HepG2 (cell line): Measurements from ENCODE around the gene LCTL. TPM values are rescaled to one million over a fixed set of nuclear protein-coding genes. Genes with fewer than 3 reads are reported as not detected.

Source experiments
- ATAC-seq: fragments of 200-7000 bp; cut with Tn5 transposase; 3 replicates; pipeline ENCODE4 v1.9.1; 2020; ENCODE audit warnings: mild to moderate bottlenecking, moderate library complexity
- BruUV-seq: library from RNA; stranded (reverse); fragments of 400-500 nt; replicated peaks from 2 replicates; lab custom pipeline; 2021; lab: Mats Ljungman, UMichigan
- CTCF ChIA-PET: fragments of 300-600 bp; formaldehyde crosslinking; extraction: SDS; loops from one replicate; lab custom pipeline; 2021; ENCODE audit warnings: low total read pairs, inconsistent platforms, low intra/inter-chr PET ratio; lab: Yijun Ruan, JAX
- POLR2A ChIA-PET: fragments of 350-600 bp; sonication (Branson Sonifier 250); formaldehyde crosslinking; loops from one replicate; lab custom pipeline; 2020; ENCODE audit warnings: antibody characterized with exemption, inconsistent platforms; lab: Yijun Ruan, JAX
- DNase-seq: peaks from one replicate; pipeline ENCODE4 v3.0.0-alpha.2; 2015; ENCODE audit warnings: low spot score
- FAIRE-seq: peaks from 3 replicates; lab custom pipeline; 2011; peaks lifted over from hg19 to GRCh38; lab: Jason Lieb, UNC
- H2AFZ ChIP-seq: one replicate; pipeline ENCODE4 v1.6.1; 2011; ENCODE audit warnings: low read length, inconsistent platforms
- H3K27ac ChIP-seq: fragments of 300-600 bp; 3 replicates; pipeline ENCODE4 v1.8.0; 2011; ENCODE audit warnings: mixed run types, mild to moderate bottlenecking, mixed read lengths, low read length, inconsistent platforms; ENCODE audit not compliant: insufficient read depth; ENCODE audit errors: extremely low read length
- H3K27me3 ChIP-seq, 2 experiments: fragments of 200-600 bp in 1 of 2; 2 replicates in 1 of 2; 3 replicates in 1 of 2; pipeline versions ENCODE4 v1.6.0 to v1.8.0; 2011; ENCODE audit warnings: low read length in 2 of 2, mild to moderate bottlenecking in 2 of 2, moderate library complexity in 2 of 2, inconsistent platforms in 1 of 2; ENCODE audit not compliant: insufficient read depth in 2 of 2, control insufficient read depth in 1 of 2
- H3K36me3 ChIP-seq, 2 experiments: fragments of 200-600 bp in 1 of 2; replicated peaks in 1 of 2; 2 replicates in 1 of 2; 3 replicates in 1 of 2; pipeline versions ENCODE4 v1.5.1 to v1.8.0; 2011; ENCODE audit warnings: low read length in 2 of 2, inconsistent platforms in 1 of 2; ENCODE audit not compliant: insufficient read depth in 2 of 2, control insufficient read depth in 1 of 2
- H3K4me1 ChIP-seq: 2 replicates; pipeline ENCODE4 v1.5.1; 2012; ENCODE audit warnings: low read length, inconsistent platforms; ENCODE audit not compliant: insufficient read depth
- H3K4me2 ChIP-seq: 2 replicates; pipeline ENCODE4 v1.6.0; 2011; ENCODE audit warnings: low read depth, low read length, inconsistent platforms
- H3K4me3 ChIP-seq, 3 experiments: fragments of 200-600 bp in 1 of 3; sonication (generic), shearing (Covaris generic) in 1 of 3; replicated peaks in 1 of 3; 2 replicates each; pipeline ENCODE4 v1.5.1; 2011 to 2016; ENCODE audit warnings: low read length in 3 of 3, inconsistent platforms in 2 of 3, low read depth in 2 of 3, mild to moderate bottlenecking in 2 of 3, control low read depth in 1 of 3, mixed read lengths in 1 of 3; ENCODE audit not compliant: insufficient read depth in 1 of 3
- H3K79me2 ChIP-seq: one replicate; pipeline ENCODE4 v1.6.1; 2011; ENCODE audit warnings: low read length, inconsistent platforms; ENCODE audit not compliant: insufficient read depth
- H3K9ac ChIP-seq: 2 replicates; pipeline ENCODE4 v1.6.0; 2011; ENCODE audit warnings: mild to moderate bottlenecking, low read depth, low read length, inconsistent platforms; ENCODE audit not compliant: insufficient read depth
- H3K9me3 ChIP-seq: 2 replicates; pipeline ENCODE4 v1.5.1; 2012; ENCODE audit warnings: mild to moderate bottlenecking, low read length
- H4K20me1 ChIP-seq: 2 replicates; pipeline ENCODE4 v1.6.0; 2011; ENCODE audit warnings: inconsistent platforms, mild to moderate bottlenecking, low read length, moderate library complexity; ENCODE audit not compliant: insufficient read depth
- HNRNPL ChIP-seq: fragments of 200-400 bp; formaldehyde crosslinking; IDR thresholded peaks from 2 replicates; pipeline ENCODE4 v1.6.1; 2017; ENCODE audit warnings: mild to moderate bottlenecking, low read depth, low read length
- PBX2 ChIP-seq: IDR thresholded peaks from 2 replicates; pipeline ENCODE4 v1.6.1; 2016; ENCODE audit warnings: control low read depth
- ZFP91 ChIP-seq: sonication (generic); formaldehyde crosslinking; IDR thresholded peaks from 2 replicates; pipeline ENCODE4 v1.9.0; 2022; ENCODE audit warnings: missing genetic modification reagents, mild to moderate bottlenecking, borderline replicate concordance
- ZNF292 ChIP-seq: sonication (generic); formaldehyde crosslinking; IDR thresholded peaks from 2 replicates; pipeline ENCODE4 v1.8.1; 2022; ENCODE audit warnings: mild to moderate bottlenecking, low read depth, missing genetic modification reagents, borderline replicate concordance
- ZNF598 ChIP-seq: sonication (generic); formaldehyde crosslinking; IDR thresholded peaks from 2 replicates; pipeline ENCODE4 v1.5.1; 2020; ENCODE audit warnings: mild to moderate bottlenecking, missing genetic modification reagents, borderline replicate concordance
- ZNF687 ChIP-seq: sonication (generic); formaldehyde crosslinking; IDR thresholded peaks from 2 replicates; pipeline ENCODE4 v1.5.1; 2020; ENCODE audit warnings: mild to moderate bottlenecking, missing genetic modification reagents, moderate library complexity
- ZNF780A ChIP-seq: sonication (generic); formaldehyde crosslinking; IDR thresholded peaks from 2 replicates; pipeline ENCODE4 v1.8.0; 2022; ENCODE audit warnings: mild to moderate bottlenecking, missing genetic modification reagents, moderate library complexity
- WGBS: methylation state at CpG from one replicate; pipeline ENCODE4 v1.1.6; 2017; ENCODE audit warnings: low lambda C conversion rate; 5-methylcytosine and 5-hydroxymethylcytosine counted together
- in situ Hi-C: cut with HindIII; loops from 2 replicates; pipeline ENCODE4 v1.10.0; 2017; ENCODE audit warnings: low pct_unique_long_range_greater_than_20kb; ENCODE audit not compliant: extremely low pct_ligation_motif_present
- intact Hi-C: fragments of 100-400 bp; cut with micrococcal nuclease; formaldehyde crosslinking; loops from one replicate; pipeline ENCODE4 v1.10.0; 2022; ENCODE audit not compliant: unreplicated experiment
- polyA plus RNA-seq, 8 experiments: library from polyadenylated mRNA; depleted of rRNA in 3 of 8; stranded (reverse) in 7 of 8; unstranded in 1 of 8; fragments of >200 nt; fragmentation: Illumina TruSeq in 4 of 8; extraction: Trizol in 4 of 8; gene quantifications; 2 replicates each; pipeline versions ENCODE4 v1.2.1 to v1.2.3, GENCODE V29; 2011 to 2016; ENCODE audit warnings: low read depth in 4 of 8, missing spikeins in 1 of 8, mixed read lengths in 1 of 8; ENCODE audit not compliant: insufficient read depth in 1 of 8
- total RNA-seq, 5 experiments: library from RNA; depleted of rRNA; stranded (reverse); fragments of >200 nt; fragmentation: Illumina TruSeq; extraction: Trizol; gene quantifications; 2 replicates each; pipeline ENCODE4 v1.2.3, GENCODE V29; 2016; ENCODE audit warnings: low read depth in 1 of 5
- TF ChIP-seq, protein P1 (sequence below): sonication (generic); formaldehyde crosslinking; IDR thresholded peaks from 2 replicates; pipeline ENCODE4 v1.4.0; 2020; ENCODE audit warnings: missing genetic modification reagents
- TF ChIP-seq, protein P2 (sequence below): sonication (generic); formaldehyde crosslinking; IDR thresholded peaks from 2 replicates; pipeline ENCODE4 v1.4.0; 2020; ENCODE audit warnings: mild to moderate bottlenecking, missing genetic modification reagents

LCTL gene
- total and polyA plus RNA-seq, 2 of the 13 experiments (the other 11 are each of a cell fraction or from before 2014, with no cell fraction given) = 0.96 to 1.4 TPM

GRCh38 chr15:66611257-66612053, 45.7 kb upstream of the LCTL start:
- 71% methylated on average over 3 of the region's 13 CpGs for WGBS
- POLR2A ChIA-PET = no interaction called here
- Histone ChIP-seq H3K4me2 (peak overlapping the region; percentile 56), H4K20me1 (no peaks in the 10 kb centered on the region), H3K9ac (no peak overlapping the region), H3K9me3 (no peaks in the 10 kb centered on the region), H2AFZ (no peak overlapping the region), H3K4me1 (peaks cover 13% of the 10 kb centered on the region), H3K27ac (no peak overlapping the region), H3K36me3 (no peaks in the 10 kb centered on the region), H3K27me3 (peaks cover 0 to 2% of the 10 kb centered on the region in 2 experiments; a peak in 2 of 5 replicates), H3K4me3 (peak overlapping the region in 1 of 3 experiments; percentile 18; a peak in 1 of 6 replicates), H3K79me2 (no peaks in the 10 kb centered on the region)
- FAIRE-seq (peak; percentile 21), ATAC-seq (peak; percentile 98), DNase-seq (peak; percentile 81)
- BruUV-seq = no TSS peak
- CTCF ChIA-PET = no interaction called here
- intact Hi-C loops (loop anchor here (2.0 kb wide), 1 partner anchor 239 kb away; no protein-coding TSS in a partner anchor), in situ Hi-C loops (loop anchor here (5.0 kb wide), 1 partner anchor 166 kb away; no protein-coding TSS in a partner anchor)
- TF ChIP-seq HNRNPL (0 out of 2 replicates have a peak, but pooled peaks have one; percentile 28), ZFP91 (CRISPR knock-in tag) (peak; percentile 22; the same call in 1 of the 2 replicates), ZNF292 (CRISPR knock-in tag) (0 out of 2 replicates have a peak, but pooled peaks have one; percentile 43), ZNF598 (CRISPR knock-in tag) (0 out of 2 replicates have a peak, but pooled peaks have one; percentile 34), PBX2 (CRISPR knock-in tag) (no peak), ZNF780A (CRISPR knock-in tag) (no peak), ZNF687 (CRISPR knock-in tag) (peak; percentile 49)
- TF ChIP-seq, protein P1, sequence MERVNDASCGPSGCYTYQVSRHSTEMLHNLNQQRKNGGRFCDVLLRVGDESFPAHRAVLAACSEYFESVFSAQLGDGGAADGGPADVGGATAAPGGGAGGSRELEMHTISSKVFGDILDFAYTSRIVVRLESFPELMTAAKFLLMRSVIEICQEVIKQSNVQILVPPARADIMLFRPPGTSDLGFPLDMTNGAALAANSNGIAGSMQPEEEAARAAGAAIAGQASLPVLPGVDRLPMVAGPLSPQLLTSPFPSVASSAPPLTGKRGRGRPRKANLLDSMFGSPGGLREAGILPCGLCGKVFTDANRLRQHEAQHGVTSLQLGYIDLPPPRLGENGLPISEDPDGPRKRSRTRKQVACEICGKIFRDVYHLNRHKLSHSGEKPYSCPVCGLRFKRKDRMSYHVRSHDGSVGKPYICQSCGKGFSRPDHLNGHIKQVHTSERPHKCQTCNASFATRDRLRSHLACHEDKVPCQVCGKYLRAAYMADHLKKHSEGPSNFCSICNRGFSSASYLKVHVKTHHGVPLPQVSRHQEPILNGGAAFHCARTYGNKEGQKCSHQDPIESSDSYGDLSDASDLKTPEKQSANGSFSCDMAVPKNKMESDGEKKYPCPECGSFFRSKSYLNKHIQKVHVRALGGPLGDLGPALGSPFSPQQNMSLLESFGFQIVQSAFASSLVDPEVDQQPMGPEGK = peak; percentile 27; the same call in 1 of the 2 replicates
- TF ChIP-seq, protein P2, sequence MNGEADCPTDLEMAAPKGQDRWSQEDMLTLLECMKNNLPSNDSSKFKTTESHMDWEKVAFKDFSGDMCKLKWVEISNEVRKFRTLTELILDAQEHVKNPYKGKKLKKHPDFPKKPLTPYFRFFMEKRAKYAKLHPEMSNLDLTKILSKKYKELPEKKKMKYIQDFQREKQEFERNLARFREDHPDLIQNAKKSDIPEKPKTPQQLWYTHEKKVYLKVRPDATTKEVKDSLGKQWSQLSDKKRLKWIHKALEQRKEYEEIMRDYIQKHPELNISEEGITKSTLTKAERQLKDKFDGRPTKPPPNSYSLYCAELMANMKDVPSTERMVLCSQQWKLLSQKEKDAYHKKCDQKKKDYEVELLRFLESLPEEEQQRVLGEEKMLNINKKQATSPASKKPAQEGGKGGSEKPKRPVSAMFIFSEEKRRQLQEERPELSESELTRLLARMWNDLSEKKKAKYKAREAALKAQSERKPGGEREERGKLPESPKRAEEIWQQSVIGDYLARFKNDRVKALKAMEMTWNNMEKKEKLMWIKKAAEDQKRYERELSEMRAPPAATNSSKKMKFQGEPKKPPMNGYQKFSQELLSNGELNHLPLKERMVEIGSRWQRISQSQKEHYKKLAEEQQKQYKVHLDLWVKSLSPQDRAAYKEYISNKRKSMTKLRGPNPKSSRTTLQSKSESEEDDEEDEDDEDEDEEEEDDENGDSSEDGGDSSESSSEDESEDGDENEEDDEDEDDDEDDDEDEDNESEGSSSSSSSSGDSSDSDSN = peak; percentile 39; the same call in 1 of the 2 replicates
